Measurements from ENCODE around the gene RLBP1.

The RLBP1 gene

GRCh38 chr15:89198934-89199333 lies 22.4 kb downstream of the RLBP1 start:
- Histone ChIP-seq H3K27ac (ENCODE audit: extremely low read depth, low read depth, low read length) (no peak overlapping the region), H3K36me3 (ENCODE audit: control insufficient read depth in 2 of 2, insufficient read depth in 1 of 2, low read length in 2 of 2) (peaks cover 0 to 13% of the 10 kb centered on the region in 2 experiments; a peak in 2 of 3 replicates), H3K9me3 (ENCODE audit: control insufficient read depth, insufficient read depth, low read depth, low read length) (no peaks in the 10 kb centered on the region), H3K4me1 (ENCODE audit: control insufficient read depth, insufficient read depth, low read length) (peaks cover 22% of the 10 kb centered on the region), H3K4me3 (ENCODE audit: low read depth, low read length) (no peak overlapping the region)
- no peak for TF ChIP-seq ZNF621 (tag by site-specific recombination; IDR thresholded peaks at IDR 0.05)
- TF ChIP-seq, protein P1, sequence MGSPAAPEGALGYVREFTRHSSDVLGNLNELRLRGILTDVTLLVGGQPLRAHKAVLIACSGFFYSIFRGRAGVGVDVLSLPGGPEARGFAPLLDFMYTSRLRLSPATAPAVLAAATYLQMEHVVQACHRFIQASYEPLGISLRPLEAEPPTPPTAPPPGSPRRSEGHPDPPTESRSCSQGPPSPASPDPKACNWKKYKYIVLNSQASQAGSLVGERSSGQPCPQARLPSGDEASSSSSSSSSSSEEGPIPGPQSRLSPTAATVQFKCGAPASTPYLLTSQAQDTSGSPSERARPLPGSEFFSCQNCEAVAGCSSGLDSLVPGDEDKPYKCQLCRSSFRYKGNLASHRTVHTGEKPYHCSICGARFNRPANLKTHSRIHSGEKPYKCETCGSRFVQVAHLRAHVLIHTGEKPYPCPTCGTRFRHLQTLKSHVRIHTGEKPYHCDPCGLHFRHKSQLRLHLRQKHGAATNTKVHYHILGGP (tag by site-specific recombination; IDR thresholded peaks at IDR 0.05) = no peak
- no peak for TF ChIP-seq ZNF664 (tag by site-specific recombination; IDR thresholded peaks at IDR 0.05)
- no peak for TF ChIP-seq ZNF785 (tag by site-specific recombination; IDR thresholded peaks at IDR 0.05)
- TF ChIP-seq, protein P2, sequence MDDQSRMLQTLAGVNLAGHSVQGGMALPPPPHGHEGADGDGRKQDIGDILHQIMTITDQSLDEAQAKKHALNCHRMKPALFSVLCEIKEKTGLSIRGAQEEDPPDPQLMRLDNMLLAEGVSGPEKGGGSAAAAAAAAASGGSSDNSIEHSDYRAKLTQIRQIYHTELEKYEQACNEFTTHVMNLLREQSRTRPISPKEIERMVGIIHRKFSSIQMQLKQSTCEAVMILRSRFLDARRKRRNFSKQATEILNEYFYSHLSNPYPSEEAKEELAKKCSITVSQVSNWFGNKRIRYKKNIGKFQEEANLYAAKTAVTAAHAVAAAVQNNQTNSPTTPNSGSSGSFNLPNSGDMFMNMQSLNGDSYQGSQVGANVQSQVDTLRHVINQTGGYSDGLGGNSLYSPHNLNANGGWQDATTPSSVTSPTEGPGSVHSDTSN (CRISPR knock-in tag; IDR thresholded peaks at IDR 0.05) = no peak
- no peak for TF ChIP-seq ZNF302 (tag by site-specific recombination; IDR thresholded peaks at IDR 0.05; ENCODE audit: low read depth)
- TF ChIP-seq, protein P3, sequence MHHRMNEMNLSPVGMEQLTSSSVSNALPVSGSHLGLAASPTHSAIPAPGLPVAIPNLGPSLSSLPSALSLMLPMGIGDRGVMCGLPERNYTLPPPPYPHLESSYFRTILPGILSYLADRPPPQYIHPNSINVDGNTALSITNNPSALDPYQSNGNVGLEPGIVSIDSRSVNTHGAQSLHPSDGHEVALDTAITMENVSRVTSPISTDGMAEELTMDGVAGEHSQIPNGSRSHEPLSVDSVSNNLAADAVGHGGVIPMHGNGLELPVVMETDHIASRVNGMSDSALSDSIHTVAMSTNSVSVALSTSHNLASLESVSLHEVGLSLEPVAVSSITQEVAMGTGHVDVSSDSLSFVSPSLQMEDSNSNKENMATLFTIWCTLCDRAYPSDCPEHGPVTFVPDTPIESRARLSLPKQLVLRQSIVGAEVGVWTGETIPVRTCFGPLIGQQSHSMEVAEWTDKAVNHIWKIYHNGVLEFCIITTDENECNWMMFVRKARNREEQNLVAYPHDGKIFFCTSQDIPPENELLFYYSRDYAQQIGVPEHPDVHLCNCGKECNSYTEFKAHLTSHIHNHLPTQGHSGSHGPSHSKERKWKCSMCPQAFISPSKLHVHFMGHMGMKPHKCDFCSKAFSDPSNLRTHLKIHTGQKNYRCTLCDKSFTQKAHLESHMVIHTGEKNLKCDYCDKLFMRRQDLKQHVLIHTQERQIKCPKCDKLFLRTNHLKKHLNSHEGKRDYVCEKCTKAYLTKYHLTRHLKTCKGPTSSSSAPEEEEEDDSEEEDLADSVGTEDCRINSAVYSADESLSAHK (tag by site-specific recombination; IDR thresholded peaks at IDR 0.05) = no peak
- no peak for TF ChIP-seq ZNF624 (tag by site-specific recombination; IDR thresholded peaks at IDR 0.05)
- no peak for TF ChIP-seq ZBTB8A (tag by site-specific recombination; IDR thresholded peaks at IDR 0.05)
- no peak for TF ChIP-seq ZFP41 (tag by site-specific recombination; IDR thresholded peaks at IDR 0.05; ENCODE audit: borderline replicate concordance)
- TF ChIP-seq ZNF10 (tag by site-specific recombination; IDR thresholded peaks at IDR 0.05) = no peak
- TF ChIP-seq MYNN (tag by site-specific recombination; IDR thresholded peaks at IDR 0.05; ENCODE audit: borderline replicate concordance) = no peak
- CTCF ChIA-PET = interaction anchor here (0.5 to 7.0 kb wide), 5 partner anchors 8 to 22 kb away, joined by 3 to 64 read pairs (median 4); no protein-coding TSS in a partner anchor
- POLR2A ChIA-PET = interaction anchor here (0.6 kb wide), 1 partner anchor 25 kb away, joined by 3 read pairs; no protein-coding TSS in a partner anchor

GRCh38 chr15:89198196-89198595 lies 23.2 kb downstream of the RLBP1 start:
- Histone ChIP-seq H3K9me3 (ENCODE audit: control insufficient read depth, insufficient read depth, low read depth, low read length) (no peaks in the 10 kb centered on the region), H3K4me3 (ENCODE audit: low read depth, low read length) (no peak overlapping the region), H3K36me3 (ENCODE audit: control insufficient read depth in 2 of 2, insufficient read depth in 1 of 2, low read length in 2 of 2) (peaks cover 5 to 17% of the 10 kb centered on the region in 2 experiments), H3K27ac (ENCODE audit: extremely low read depth, low read depth, low read length) (no peak overlapping the region), H3K4me1 (ENCODE audit: control insufficient read depth, insufficient read depth, low read length) (peaks cover 22% of the 10 kb centered on the region)
- ChIA-PET POLR2A (interaction anchor here (1.4 kb wide), 1 partner anchor 47 kb away, joined by 4 read pairs; no protein-coding TSS in a partner anchor), CTCF (interaction anchor here (1.4 to 7.0 kb wide), 4 partner anchors 9 to 160 kb away, joined by 4 to 64 read pairs (median 18); no protein-coding TSS in a partner anchor)
- TF ChIP-seq PRDM6 (tag by site-specific recombination; IDR thresholded peaks at IDR 0.05) (peak; percentile 61), ZNF449 (tag by site-specific recombination; IDR thresholded peaks at IDR 0.05) (no peak)

Measured in HEK293 (cell line).